HUES64 (cell line): ENCODE results near the gene BMPR1A.

Source experiments
- H3K27ac ChIP-seq: 2 replicates; pipeline ENCODE4 v1.7.0; 2013; ENCODE audit warnings: low read depth, low read length, inconsistent platforms
- H3K27me3 ChIP-seq: 2 replicates; pipeline ENCODE4 v1.6.1; 2013; ENCODE audit warnings: mild to moderate bottlenecking, low read length; ENCODE audit not compliant: insufficient read depth
- H3K36me3 ChIP-seq: 2 replicates; pipeline ENCODE4 v1.6.1; 2013; ENCODE audit warnings: mild to moderate bottlenecking, low read length; ENCODE audit not compliant: insufficient read depth
- H3K4me1 ChIP-seq: 2 replicates; pipeline ENCODE4 v1.6.1; 2013; ENCODE audit warnings: mild to moderate bottlenecking, low read length, moderate library complexity; ENCODE audit not compliant: insufficient read depth
- H3K4me3 ChIP-seq: 2 replicates; pipeline ENCODE4 v1.5.1; 2013; ENCODE audit warnings: mild to moderate bottlenecking, low read length, moderate library complexity
- H3K9ac ChIP-seq: 2 replicates; pipeline ENCODE4 v1.6.1; 2013; ENCODE audit warnings: mild to moderate bottlenecking, low read depth, low read length
- H3K9me3 ChIP-seq: 2 replicates; pipeline ENCODE4 v1.6.1; 2013; ENCODE audit warnings: low read depth, low read length; ENCODE audit not compliant: insufficient read depth
- WGBS: fragments of 150-250, 120-280 bp; methylation state at CpG from one replicate; pipeline ENCODE4 v1.1.7; 2013; ENCODE audit warnings: missing lambda C conversion rate; 5-methylcytosine and 5-hydroxymethylcytosine counted together

Gene BMPR1A

GRCh38 chr10:86813982-86814381 lies 57.6 kb downstream of the BMPR1A start:
- H3K4me1 ChIP-seq = peaks cover 32% of the 10 kb centered on the region
- H3K27ac ChIP-seq = no peak overlapping the region
- no peaks in the 10 kb centered on the region for H3K9me3 ChIP-seq
- peaks cover 17% of the 10 kb centered on the region for H3K36me3 ChIP-seq
- H3K9ac ChIP-seq = no peak overlapping the region
- H3K4me3 ChIP-seq = no peak overlapping the region
- no peaks in the 10 kb centered on the region for H3K27me3 ChIP-seq
- WGBS = 92% methylated on average over 1 of the region's 1 CpG

DNA sequence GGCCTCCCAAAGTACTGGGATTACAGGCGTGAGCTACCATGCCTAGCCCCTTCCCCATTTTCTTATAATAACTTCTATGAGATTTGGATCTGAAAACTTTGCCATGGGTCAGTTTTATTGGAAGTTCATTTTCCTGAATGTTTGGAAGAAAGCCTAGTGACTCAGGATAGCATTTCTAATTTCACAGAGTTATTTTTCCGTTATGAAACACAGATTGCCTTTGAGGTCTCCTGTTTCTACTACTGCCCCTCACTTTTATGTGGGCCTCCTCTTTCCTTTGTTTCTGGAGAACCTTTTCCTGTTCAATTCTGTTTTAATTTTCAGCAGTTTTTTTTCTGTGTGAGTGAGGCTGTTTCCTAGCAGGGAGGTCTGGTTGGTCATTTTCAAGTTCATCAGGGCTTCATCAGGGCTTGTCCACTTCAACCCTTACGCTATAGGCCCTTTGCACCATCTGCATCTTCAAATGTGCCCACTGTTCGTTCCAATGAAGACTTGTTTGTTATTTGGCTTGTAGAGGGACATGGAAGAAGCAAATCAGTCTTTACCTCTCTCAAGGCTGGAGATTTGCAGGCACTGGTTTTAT lies 58.7 kb downstream of the BMPR1A start:
- no peak overlapping the region for H3K27ac ChIP-seq
- H3K4me3 ChIP-seq = no peak overlapping the region
- no peaks in the 10 kb centered on the region for H3K27me3 ChIP-seq
- WGBS = 92% methylated on average over 4 of the region's 4 CpGs
- H3K9me3 ChIP-seq = no peaks in the 10 kb centered on the region
- H3K36me3 ChIP-seq = peaks cover 14% of the 10 kb centered on the region
- no peak overlapping the region for H3K9ac ChIP-seq
- H3K4me1 ChIP-seq = peaks cover 39% of the 10 kb centered on the region

- Histone ChIP-seq H3K4me1 (peaks cover 44% of the 10 kb centered on the region), H3K4me3 (no peak overlapping the region), H3K27ac (no peak overlapping the region), H3K9me3 (no peaks in the 10 kb centered on the region), H3K9ac (no peak overlapping the region), H3K36me3 (peaks cover 14% of the 10 kb centered on the region), H3K27me3 (no peaks in the 10 kb centered on the region)
- WGBS = 94% methylated on average over 5 of the region's 5 CpGs
Observed at GRCh38 chr10:86815640-86816039, 59.2 kb downstream of the BMPR1A start.

- Histone ChIP-seq H3K36me3 (peaks cover 12% of the 10 kb centered on the region), H3K9ac (no peak overlapping the region), H3K27ac (no peak overlapping the region), H3K9me3 (no peaks in the 10 kb centered on the region), H3K27me3 (no peaks in the 10 kb centered on the region), H3K4me3 (no peak overlapping the region), H3K4me1 (peaks cover 45% of the 10 kb centered on the region)
- WGBS = 90% methylated on average over 2 of the region's 2 CpGs
Observed at GRCh38 chr10:86817246-86817645, 60.8 kb downstream of the BMPR1A start.

DNA sequence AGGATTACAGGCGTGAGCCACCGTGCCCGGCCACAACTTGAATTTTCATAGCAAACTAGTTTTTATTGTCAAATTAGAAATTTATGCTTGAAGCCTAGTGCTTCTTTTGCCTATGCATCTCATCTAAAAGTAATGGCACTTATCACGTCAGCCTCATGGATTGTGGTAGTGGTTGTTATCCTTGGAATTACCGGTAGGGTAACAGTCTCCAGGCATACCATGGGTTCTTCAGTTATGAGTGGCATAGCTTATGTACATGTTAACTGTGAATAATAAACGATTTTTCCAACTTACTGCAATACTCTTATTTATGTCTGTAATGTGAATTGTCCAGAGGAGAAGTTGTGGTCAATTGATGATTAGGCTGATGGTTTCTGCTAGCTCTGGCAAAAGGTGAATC lies 63.1 kb downstream of the BMPR1A start:
- 86% methylated on average over 4 of the region's 6 CpGs for WGBS
- Histone ChIP-seq H3K36me3 (peaks cover 12% of the 10 kb centered on the region), H3K4me3 (no peak overlapping the region), H3K4me1 (peaks cover 51% of the 10 kb centered on the region), H3K9me3 (no peaks in the 10 kb centered on the region), H3K9ac (no peak overlapping the region), H3K27me3 (no peaks in the 10 kb centered on the region), H3K27ac (no peak overlapping the region)

DNA sequence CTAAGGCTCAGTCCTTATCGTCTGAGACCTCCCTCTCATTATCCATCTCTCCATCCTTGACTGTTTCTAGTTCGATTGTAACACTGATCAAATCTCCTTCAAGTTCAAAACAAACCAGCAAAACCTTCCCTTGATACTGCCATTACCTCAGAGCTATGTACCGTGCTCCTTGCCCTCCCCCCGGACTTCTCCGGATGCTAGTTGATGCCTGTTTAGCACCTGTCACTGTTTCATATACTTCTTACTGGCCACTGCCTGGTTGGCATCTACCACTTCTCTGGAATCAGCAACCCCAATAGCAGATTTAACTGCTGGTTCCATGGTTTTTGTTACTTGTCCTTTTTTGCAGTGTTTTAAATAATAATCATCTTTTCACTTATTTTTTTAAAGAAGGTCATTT lies 64.1 kb downstream of the BMPR1A start:
- Histone ChIP-seq H3K4me1 (peaks cover 47% of the 10 kb centered on the region), H3K27ac (no peak overlapping the region), H3K36me3 (peaks cover 12% of the 10 kb centered on the region), H3K27me3 (no peaks in the 10 kb centered on the region), H3K9me3 (no peaks in the 10 kb centered on the region), H3K4me3 (no peak overlapping the region), H3K9ac (no peak overlapping the region)
- WGBS = 88% methylated on average over 5 of the region's 5 CpGs

GRCh38 chr10:86821388-86821999 lies 65.1 kb downstream of the BMPR1A start:
- H3K27ac ChIP-seq = no peak overlapping the region
- peaks cover 9% of the 10 kb centered on the region for H3K36me3 ChIP-seq
- peaks cover 45% of the 10 kb centered on the region for H3K4me1 ChIP-seq
- no peaks in the 10 kb centered on the region for H3K27me3 ChIP-seq
- no peaks in the 10 kb centered on the region for H3K9me3 ChIP-seq
- WGBS = 83% methylated on average over 5 of the region's 6 CpGs
- H3K4me3 ChIP-seq = no peak overlapping the region
- H3K9ac ChIP-seq = no peak overlapping the region

DNA sequence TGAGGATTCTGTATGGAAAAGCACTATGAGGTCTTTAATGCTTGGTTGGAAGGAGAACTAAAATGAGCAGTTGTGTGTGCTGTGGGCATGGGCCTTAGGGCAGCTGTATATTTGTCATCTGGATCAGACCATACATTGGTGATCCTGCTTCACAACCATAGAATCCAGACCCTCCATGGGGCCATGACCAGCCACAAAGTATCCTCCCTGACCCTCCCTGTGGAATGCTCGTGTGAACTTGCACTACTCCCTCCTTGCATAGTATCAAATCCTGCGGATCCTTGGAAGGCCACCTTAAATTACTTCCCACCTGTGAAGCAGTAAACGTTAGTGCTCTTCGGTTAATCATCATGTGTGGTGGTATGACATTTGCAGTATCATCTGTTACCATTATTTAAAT lies 67.1 kb downstream of the BMPR1A start:
- WGBS = 69% methylated on average over 4 of the region's 4 CpGs
- Histone ChIP-seq H3K9me3 (no peaks in the 10 kb centered on the region), H3K4me1 (peaks cover 59% of the 10 kb centered on the region), H3K27ac (peak overlapping the region; percentile 6; the same call in 1 of the 2 replicates), H3K4me3 (no peak overlapping the region), H3K27me3 (no peaks in the 10 kb centered on the region), H3K9ac (no peak overlapping the region), H3K36me3 (no peaks in the 10 kb centered on the region)

DNA sequence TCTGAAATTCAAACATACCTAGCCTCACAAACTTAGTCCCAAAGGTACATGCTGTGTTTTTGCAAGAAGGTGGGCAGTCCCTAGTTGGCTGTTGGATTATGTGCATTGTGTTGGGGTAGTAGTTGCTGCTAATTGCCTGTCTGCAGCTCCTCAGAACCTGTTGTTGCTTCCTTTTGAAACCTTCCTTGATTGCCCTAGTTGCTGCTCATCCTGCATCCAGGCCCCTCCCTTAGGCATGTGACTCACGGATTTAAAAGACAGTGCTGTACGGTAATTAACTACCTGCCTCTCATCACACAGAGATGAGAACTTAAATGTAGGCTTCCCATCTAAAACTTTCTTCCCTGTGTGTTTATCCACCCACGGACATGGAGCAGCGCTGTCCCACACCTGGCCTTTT lies 67.7 kb downstream of the BMPR1A start:
- H3K27me3 ChIP-seq = no peaks in the 10 kb centered on the region
- no peak overlapping the region for H3K4me3 ChIP-seq
- no peak overlapping the region for H3K27ac ChIP-seq
- WGBS = 51% methylated on average over 4 of the region's 4 CpGs
- H3K9me3 ChIP-seq = no peaks in the 10 kb centered on the region
- peaks cover 60% of the 10 kb centered on the region for H3K4me1 ChIP-seq
- no peak overlapping the region for H3K9ac ChIP-seq
- H3K36me3 ChIP-seq = no peaks in the 10 kb centered on the region

GRCh38 chr10:86825366-86825765 lies 68.9 kb downstream of the BMPR1A start:
- Histone ChIP-seq H3K36me3 (no peaks in the 10 kb centered on the region), H3K27ac (no peak overlapping the region), H3K4me1 (peaks cover 65% of the 10 kb centered on the region), H3K27me3 (no peaks in the 10 kb centered on the region), H3K9ac (no peak overlapping the region), H3K9me3 (no peaks in the 10 kb centered on the region), H3K4me3 (no peak overlapping the region)
- WGBS = 83% methylated on average over 2 of the region's 2 CpGs

- no peak overlapping the region for H3K4me3 ChIP-seq
- peaks cover 62% of the 10 kb centered on the region for H3K4me1 ChIP-seq
- H3K27me3 ChIP-seq = no peaks in the 10 kb centered on the region
- H3K9me3 ChIP-seq = no peaks in the 10 kb centered on the region
- WGBS = 78% methylated on average over 7 of the region's 7 CpGs
- no peak overlapping the region for H3K9ac ChIP-seq
- H3K27ac ChIP-seq = no peak overlapping the region; the same call in 1 of the 2 replicates
- no peaks in the 10 kb centered on the region; the same call in 1 of the 2 replicates for H3K36me3 ChIP-seq
Observed at GRCh38 chr10:86827639-86828038, 71.2 kb downstream of the BMPR1A start.
